Neuronal stem cell (in vitro differentiated cells): Measurements from ENCODE around the gene PRIM2.
"Not testable (repeated sequence)": the region's sequence is repeated elsewhere in the genome, so short reads cannot be mapped to it uniquely, and the experiment has no call there.

Experiments used
- DNase-seq: peaks from one replicate; pipeline ENCODE4 v3.0.0-alpha.2; 2013; ENCODE audit warnings: low spot score
- H2AFZ ChIP-seq: one replicate; pipeline ENCODE4 v1.6.1; 2013; ENCODE audit warnings: mild to moderate bottlenecking, low read length, inconsistent platforms
- H2AK5ac ChIP-seq: 2 replicates; pipeline ENCODE4 v1.6.1; 2013; ENCODE audit warnings: low read depth, mild to moderate bottlenecking, inconsistent platforms, low read length, moderate library complexity, mixed read lengths
- H2BK120ac ChIP-seq: 2 replicates; pipeline ENCODE4 v1.6.1; 2013; ENCODE audit warnings: low read depth, mild to moderate bottlenecking, inconsistent platforms, low read length, moderate library complexity, mixed read lengths
- H2BK12ac ChIP-seq: one replicate; pipeline ENCODE4 v1.6.1; 2013; ENCODE audit warnings: low read length, inconsistent platforms
- H2BK15ac ChIP-seq: 2 replicates; pipeline ENCODE4 v1.6.1; 2013; ENCODE audit warnings: mild to moderate bottlenecking, low read length, inconsistent platforms, mixed read lengths
- H2BK5ac ChIP-seq: one replicate; pipeline ENCODE4 v1.6.1; 2013; ENCODE audit warnings: inconsistent platforms, mild to moderate bottlenecking, low read length, moderate library complexity
- H3K14ac ChIP-seq: one replicate; pipeline ENCODE4 v1.6.1; 2013; ENCODE audit warnings: low read length, inconsistent platforms
- H3K18ac ChIP-seq: 2 replicates; pipeline ENCODE4 v1.6.1; 2013; ENCODE audit warnings: low read length, inconsistent platforms
- H3K23ac ChIP-seq: 2 replicates; pipeline ENCODE4 v1.6.1; 2013; ENCODE audit warnings: low read depth, mild to moderate bottlenecking, mixed read lengths, low read length, inconsistent platforms; ENCODE audit not compliant: poor library complexity
- H3K27ac ChIP-seq: replicated peaks from 3 replicates; pipeline ENCODE4 v1.5.1; 2013; ENCODE audit warnings: low read length, inconsistent platforms
- H3K27me3 ChIP-seq, 3 experiments: 2 replicates each; pipeline ENCODE4 v1.6.1; 2013; ENCODE audit warnings: low read length in 3 of 3, mild to moderate bottlenecking in 2 of 3, inconsistent platforms in 1 of 3, low read depth in 1 of 3, mixed read lengths in 1 of 3, moderate library complexity in 1 of 3; ENCODE audit not compliant: control insufficient read depth in 3 of 3, insufficient read depth in 3 of 3
- H3K36me3 ChIP-seq, 2 donors: replicated peaks in 1 of 2; 2 replicates each; pipeline ENCODE4 v1.6.1; 2013; ENCODE audit warnings: low read length in 2 of 2; ENCODE audit not compliant: control insufficient read depth in 2 of 2, insufficient read depth in 2 of 2
- H3K4ac ChIP-seq: 2 replicates; pipeline ENCODE4 v1.6.1; 2013; ENCODE audit warnings: inconsistent platforms, mild to moderate bottlenecking, low read length, moderate library complexity
- H3K4me1 ChIP-seq, 2 donors: 1 replicate in 1 of 2; 2 replicates in 1 of 2; pipeline ENCODE4 v1.6.1; 2013; ENCODE audit warnings: low read length in 2 of 2, low read depth in 1 of 2; ENCODE audit not compliant: control insufficient read depth in 2 of 2, insufficient read depth in 1 of 2
- H3K4me2 ChIP-seq: one replicate; pipeline ENCODE4 v1.6.1; 2013; ENCODE audit warnings: mild to moderate bottlenecking, low read length, inconsistent platforms; ENCODE audit not compliant: insufficient read depth, poor library complexity, severe bottlenecking
- H3K4me3 ChIP-seq, 2 donors: 2 replicates each; pipeline ENCODE4 v1.5.1; 2013; ENCODE audit warnings: low read length in 2 of 2, mild to moderate bottlenecking in 2 of 2, inconsistent platforms in 1 of 2, moderate library complexity in 1 of 2
- H3K79me1 ChIP-seq: one replicate; pipeline ENCODE4 v1.6.1; 2013; ENCODE audit warnings: low read depth, mild to moderate bottlenecking, inconsistent platforms, low read length, moderate library complexity
- H3K9ac ChIP-seq: one replicate; pipeline ENCODE4 v1.6.1; 2013; ENCODE audit warnings: mild to moderate bottlenecking, low read depth, low read length, inconsistent platforms; ENCODE audit not compliant: poor library complexity
- H3K9me3 ChIP-seq, 2 donors: replicated peaks in 1 of 2; 2 replicates each; pipeline versions ENCODE3 to v1.6.1; 2013; ENCODE audit warnings: low read length in 2 of 2, mild to moderate bottlenecking in 2 of 2, inconsistent platforms in 1 of 2, low read depth in 1 of 2, mixed read lengths in 1 of 2, moderate library complexity in 1 of 2; ENCODE audit not compliant: control insufficient read depth in 2 of 2, insufficient read depth in 1 of 2
- H4K8ac ChIP-seq: one replicate; pipeline ENCODE4 v1.6.1; 2013; ENCODE audit warnings: low read depth, mild to moderate bottlenecking, inconsistent platforms, low read length, moderate library complexity
- H4K91ac ChIP-seq: one replicate; pipeline ENCODE4 v1.6.1; 2013; ENCODE audit warnings: low read length, low read depth, mild to moderate bottlenecking, inconsistent platforms; ENCODE audit not compliant: poor library complexity
- WGBS, 2 donors: extraction: QIAGEN DNeasy Blood & Tissue Kit; methylation state at CpG; one replicate each; pipeline ENCODE4 v1.1.7; 2013; ENCODE audit warnings: missing lambda C conversion rate in 2 of 2, mixed read lengths in 1 of 2; ENCODE audit not compliant: insufficient read length in 2 of 2, insufficient replicate concordance in 1 of 2; ENCODE audit errors: extremely low coverage in 2 of 2; 5-methylcytosine and 5-hydroxymethylcytosine counted together

Gene PRIM2

GRCh38 chr6:57392047-57392446 lies 74.6 kb downstream of the PRIM2 start:
- H2BK12ac ChIP-seq, H3K4me2 ChIP-seq, DNase-seq, H3K36me3 ChIP-seq, H3K27ac ChIP-seq, H3K9ac ChIP-seq, H2BK120ac ChIP-seq, H3K14ac ChIP-seq, H3K4me3 ChIP-seq, H3K4ac ChIP-seq, H3K18ac ChIP-seq, H3K9me3 ChIP-seq, H4K91ac ChIP-seq, H3K23ac ChIP-seq, H3K79me1 ChIP-seq, H4K8ac ChIP-seq, H2AK5ac ChIP-seq, H2BK5ac ChIP-seq, H2BK15ac ChIP-seq, H3K27me3 ChIP-seq, H2AFZ ChIP-seq, H3K4me1 ChIP-seq: not testable (repeated sequence)
- no CpG with 5 or more reads among the region's 3 CpGs for WGBS, 2 donors

DNA sequence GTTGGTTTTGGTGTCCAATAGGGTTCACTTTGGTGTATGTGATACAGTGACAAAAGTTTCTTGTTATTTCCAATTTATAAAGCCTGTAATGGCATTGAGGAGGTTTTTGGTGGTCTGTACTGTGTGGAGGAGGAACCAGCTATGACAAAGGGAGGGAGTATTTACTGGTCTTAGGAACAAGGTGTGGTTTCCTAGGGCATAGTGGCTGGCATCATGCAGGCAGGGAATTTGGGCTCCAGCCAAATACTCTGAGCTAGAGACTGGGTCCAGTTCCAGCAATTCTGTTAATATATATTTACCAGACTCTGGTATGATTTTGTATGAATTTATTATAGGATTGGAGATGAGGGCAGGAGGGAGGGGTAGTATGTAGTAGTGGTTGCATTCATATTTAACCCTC lies 101.9 kb downstream of the PRIM2 start:
- H3K79me1 ChIP-seq, H3K23ac ChIP-seq, H4K8ac ChIP-seq, H3K18ac ChIP-seq, H3K9me3 ChIP-seq, H3K27ac ChIP-seq, H3K4me2 ChIP-seq, H3K4me1 ChIP-seq, H3K36me3 ChIP-seq, H4K91ac ChIP-seq, H3K4me3 ChIP-seq, DNase-seq, H2BK5ac ChIP-seq, H2AK5ac ChIP-seq, H3K4ac ChIP-seq, H3K27me3 ChIP-seq, H3K14ac ChIP-seq, H2AFZ ChIP-seq, H2BK120ac ChIP-seq, H3K9ac ChIP-seq, H2BK12ac ChIP-seq, H2BK15ac ChIP-seq: not testable (repeated sequence)

DNA sequence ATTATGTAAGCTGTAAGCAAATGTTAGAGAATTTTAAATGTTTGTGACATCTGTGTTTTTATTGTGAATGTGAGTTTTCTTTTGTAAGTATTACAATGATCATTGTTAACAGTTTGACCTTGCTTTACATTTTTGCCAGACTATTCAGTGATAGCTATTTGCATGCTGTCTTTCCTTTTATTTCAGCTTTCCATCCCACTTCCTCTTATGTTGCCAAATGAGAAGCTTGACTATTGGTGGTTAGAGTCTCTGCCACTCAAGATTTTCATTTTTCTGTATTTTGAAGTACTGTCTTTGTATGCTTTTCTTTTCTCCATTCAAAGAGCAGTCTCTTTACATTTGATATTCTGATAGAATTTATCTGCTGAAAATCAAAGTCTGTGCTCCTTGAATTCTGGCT lies 104.1 kb downstream of the PRIM2 start:
- H3K4me1 ChIP-seq, result peaks cover 0 to 4% of the 10 kb centered on the region in 2 donors
- no peak overlapping the region for H2AK5ac ChIP-seq
- no peaks in the 10 kb centered on the region for H3K36me3 ChIP-seq
- no peak overlapping the region for H3K4ac ChIP-seq
- no peak overlapping the region for H3K4me3 ChIP-seq
- H3K23ac ChIP-seq, result no peak overlapping the region
- no peak for DNase-seq
- H3K14ac ChIP-seq, result no peak overlapping the region
- no peak overlapping the region for H3K4me2 ChIP-seq
- no peak overlapping the region for H3K27ac ChIP-seq
- no peak overlapping the region for H3K18ac ChIP-seq
- H2AFZ ChIP-seq, result no peak overlapping the region
- H3K79me1 ChIP-seq, result no peaks in the 10 kb centered on the region
- no peaks in the 10 kb centered on the region for H3K9me3 ChIP-seq
- no peak overlapping the region for H2BK15ac ChIP-seq
- no peak overlapping the region for H2BK5ac ChIP-seq
- no peak overlapping the region for H4K8ac ChIP-seq
- no peak overlapping the region for H3K9ac ChIP-seq
- H4K91ac ChIP-seq, result no peak overlapping the region
- H2BK120ac ChIP-seq, result no peak overlapping the region
- H2BK12ac ChIP-seq, result no peak overlapping the region
- no peaks in the 10 kb centered on the region for H3K27me3 ChIP-seq

GRCh38 chr6:57423468-57423867 lies 106.0 kb downstream of the PRIM2 start:
- Histone ChIP-seq H2AK5ac (no peak overlapping the region), H3K27me3 (no peaks in the 10 kb centered on the region), H2BK15ac (no peak overlapping the region), H3K36me3 (no peaks in the 10 kb centered on the region), H3K79me1 (no peaks in the 10 kb centered on the region), H3K27ac (no peak overlapping the region), H2BK12ac (no peak overlapping the region), H2AFZ (no peak overlapping the region), H3K23ac (no peak overlapping the region), H3K4ac (no peak overlapping the region), H2BK120ac (no peak overlapping the region), H3K9me3 (no peaks in the 10 kb centered on the region), H3K9ac (no peak overlapping the region), H3K4me3 (no peak overlapping the region), H4K8ac (no peak overlapping the region), H3K14ac (no peak overlapping the region), H3K4me1 (peaks cover 0 to 4% of the 10 kb centered on the region in 2 donors), H3K4me2 (no peak overlapping the region), H2BK5ac (no peak overlapping the region), H3K18ac (no peak overlapping the region), H4K91ac (no peak overlapping the region)
- WGBS, 2 donors, result no CpG with 5 or more reads among the region's 5 CpGs
- DNase-seq, result peak; percentile 31
